ENCODE data around the gene SBF1.
"Not testable (repeated sequence)": the region's sequence is repeated elsewhere in the genome, so short reads cannot be mapped to it uniquely, and the experiment has no call there.

SBF1 gene

DNA sequence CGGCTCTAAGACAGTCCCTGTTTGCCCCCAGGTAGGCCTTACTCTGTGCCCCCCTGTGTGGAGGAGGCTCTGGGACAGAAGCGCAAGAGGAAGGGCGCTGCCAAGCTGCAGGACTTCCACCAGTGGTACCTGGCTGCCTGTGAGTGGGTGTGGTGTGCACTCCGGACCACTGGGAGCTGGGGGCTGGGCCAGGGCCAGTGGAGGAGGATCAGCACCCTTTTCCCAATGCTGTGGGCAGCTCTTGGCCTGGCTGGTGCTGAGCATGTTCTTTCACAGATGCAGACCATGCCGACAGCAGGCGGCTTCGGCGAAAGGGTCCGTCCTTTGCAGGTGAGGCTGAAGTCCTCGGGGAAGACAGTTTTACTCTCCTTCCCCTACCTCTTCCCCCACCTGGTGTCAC is 46.9 kb upstream of the SBF1 start:
- H3K4me3 ChIP-seq (ENCODE audit: low read depth, low read length), result no peak overlapping the region
- TF ChIP-seq CTCF (IDR thresholded peaks at IDR 0.05; ENCODE audit: low read depth, low read length), result no peak

DNA sequence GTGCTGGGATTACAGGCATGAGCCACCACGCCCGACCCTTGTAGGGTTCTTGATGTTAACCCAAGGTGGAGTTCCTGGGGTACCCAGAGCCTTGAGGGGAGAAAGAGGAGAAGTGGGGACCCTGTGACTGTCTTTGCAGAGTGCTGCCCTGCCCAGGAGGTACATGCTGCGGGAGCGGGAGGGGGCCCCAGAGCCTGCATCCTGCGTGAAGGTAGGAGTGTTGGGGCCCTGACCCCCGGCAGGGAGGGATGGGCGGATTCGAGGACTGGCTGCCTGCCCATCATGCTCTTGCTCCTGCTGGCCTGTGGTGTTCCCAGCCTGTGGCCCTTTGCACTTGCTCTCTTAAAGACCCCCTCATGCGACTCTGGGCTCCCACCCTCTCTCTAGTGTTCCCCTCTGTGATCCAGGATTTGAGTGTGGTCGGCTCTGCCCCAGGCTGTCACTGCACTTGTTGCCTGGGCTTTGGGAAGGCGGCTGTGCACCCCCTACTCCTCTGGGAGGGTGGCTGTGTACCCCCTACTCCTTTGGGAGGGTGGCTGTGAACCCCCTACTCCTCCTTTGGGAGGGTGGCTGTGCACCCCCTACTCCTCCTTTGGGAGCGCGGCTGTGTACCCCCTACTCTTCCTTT is 46.1 kb upstream of the SBF1 start:
- TF ChIP-seq CTCF (IDR thresholded peaks at IDR 0.05; ENCODE audit: low read depth, low read length), result no peak
- no peak overlapping the region for H3K4me3 ChIP-seq (ENCODE audit: low read depth, low read length)

DNA sequence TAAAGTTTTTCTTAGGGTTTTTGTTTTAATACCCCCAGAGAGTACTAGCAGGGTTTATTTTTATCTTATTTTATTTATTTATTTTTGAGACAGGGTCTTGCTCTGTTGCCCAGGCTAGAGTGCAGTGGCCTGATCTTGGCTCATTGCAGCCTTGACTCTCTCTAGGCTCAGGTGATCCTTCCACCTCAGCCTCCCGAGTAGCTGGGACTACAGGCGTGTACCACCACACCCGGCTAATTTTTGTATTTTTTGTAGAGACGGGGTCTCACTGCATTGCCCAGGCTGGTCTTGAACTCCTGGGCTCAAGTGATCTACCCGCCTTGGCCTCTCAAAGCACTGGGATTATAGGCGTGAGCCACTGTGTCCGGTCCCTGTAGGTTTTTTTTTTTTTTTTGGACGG is 45.3 kb upstream of the SBF1 start:
- H3K4me3 ChIP-seq (ENCODE audit: low read depth, low read length), result not testable (repeated sequence)

DNA sequence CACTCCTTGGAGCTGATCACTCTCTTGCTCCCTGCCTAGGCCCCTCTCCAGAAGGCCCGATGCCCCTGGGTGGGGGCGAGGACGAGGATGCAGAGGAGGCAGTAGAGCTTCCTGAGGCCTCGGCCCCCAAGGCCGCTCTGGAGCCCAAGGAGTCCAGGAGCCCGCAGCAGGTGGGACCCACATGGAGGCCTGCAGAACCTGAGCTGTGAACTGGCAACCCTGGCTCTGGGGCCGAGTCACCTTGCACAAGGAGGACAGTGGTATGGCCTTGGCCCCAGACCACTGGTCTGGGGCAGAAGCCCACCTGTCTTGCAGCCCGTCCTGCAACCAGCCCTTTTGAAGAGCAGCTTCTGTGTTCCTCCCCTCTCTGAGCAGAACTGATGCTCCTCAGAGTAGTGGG is 44.3 kb upstream of the SBF1 start:
- no peak for TF ChIP-seq CTCF (IDR thresholded peaks at IDR 0.05; ENCODE audit: low read depth, low read length)
- no peak overlapping the region for H3K4me3 ChIP-seq (ENCODE audit: low read depth, low read length)

DNA sequence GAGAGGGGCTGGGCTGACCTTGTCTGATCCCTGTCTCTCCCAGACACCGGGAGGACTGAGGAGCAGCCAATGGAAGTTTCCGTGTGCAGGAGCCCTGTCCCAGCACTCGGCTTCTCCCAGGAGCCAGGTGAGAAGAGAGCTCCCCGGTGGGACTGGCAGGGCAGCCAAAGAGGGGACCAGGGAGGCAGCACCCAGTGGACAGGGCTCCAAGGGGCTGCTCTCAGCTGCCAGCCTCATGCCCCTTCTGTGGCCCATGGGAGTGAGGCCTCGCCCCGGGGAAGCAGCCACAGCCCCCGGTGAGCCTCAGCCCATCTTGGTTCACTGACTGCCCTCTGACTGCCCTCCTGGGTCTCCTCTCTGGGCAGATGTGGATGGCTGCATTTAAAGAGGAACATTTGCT is 43.8 kb upstream of the SBF1 start:
- TF ChIP-seq CTCF (IDR thresholded peaks at IDR 0.05; ENCODE audit: low read depth, low read length), result no peak
- no peak overlapping the region for H3K4me3 ChIP-seq (ENCODE audit: low read depth, low read length)

DNA sequence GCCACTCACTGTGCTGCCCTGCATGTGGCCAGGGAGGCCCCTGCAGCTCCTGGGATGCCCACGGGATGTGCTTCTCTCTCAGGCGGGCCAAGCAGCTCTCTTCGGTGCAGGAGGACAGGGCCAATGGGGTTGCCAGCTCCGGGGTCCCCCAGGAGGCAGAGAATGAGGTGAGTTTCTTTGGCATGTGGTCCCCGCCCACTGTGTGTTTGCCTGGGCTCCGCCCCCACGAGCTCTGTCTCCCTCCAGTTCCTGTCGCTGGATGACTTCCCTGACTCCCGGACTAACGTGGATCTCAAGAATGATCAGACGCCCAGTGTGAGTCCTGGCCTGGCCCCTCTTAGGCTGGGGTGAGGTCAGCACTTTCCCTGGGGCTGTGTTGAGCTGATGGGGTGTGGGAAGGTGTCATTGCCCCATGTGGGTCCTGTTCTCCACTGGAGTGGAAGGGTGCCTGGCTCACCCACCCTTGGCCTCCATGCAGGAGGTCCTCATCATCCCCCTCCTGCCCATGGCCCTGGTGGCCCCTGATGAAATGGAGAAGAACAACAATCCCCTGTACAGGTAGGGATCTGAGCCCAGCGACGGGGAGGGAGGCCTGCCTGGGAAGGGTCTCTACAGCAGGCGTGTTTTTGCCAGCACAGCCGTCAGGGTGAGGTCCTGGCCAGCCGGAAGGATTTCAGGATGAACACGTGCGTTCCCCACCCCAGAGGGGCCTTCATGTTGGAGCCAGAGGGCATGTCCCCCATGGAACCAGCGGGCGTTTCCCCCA is 42.8 kb upstream of the SBF1 start:
- no peak for TF ChIP-seq CTCF (IDR thresholded peaks at IDR 0.05; ENCODE audit: low read depth, low read length)
- H3K4me3 ChIP-seq (ENCODE audit: low read depth, low read length), result no peak overlapping the region

GRCh38 chr22:50516891-50517290 is 42.1 kb upstream of the SBF1 start:
- no peak for TF ChIP-seq CTCF (IDR thresholded peaks at IDR 0.05; ENCODE audit: low read depth, low read length)
- no peak overlapping the region for H3K4me3 ChIP-seq (ENCODE audit: low read depth, low read length)

Measured in WI38 (cell line).